Endothelial cell of umbilical vein (primary cell): ENCODE measurements around the gene TRIM47. TPM values are rescaled to one million over a fixed set of nuclear protein-coding genes. Genes with fewer than 3 reads are reported as not detected.

Experiments used
- BruUV-seq: library from RNA; stranded (reverse); fragments of 400-500 nt; replicated peaks from 2 replicates; lab custom pipeline; 2021; lab: Mats Ljungman, UMichigan
- CTCF ChIA-PET: fragments of 300-600, 350-600 bp; sonication (Branson Sonifier 250); formaldehyde crosslinking; loops from one replicate; lab custom pipeline; 2021; ENCODE audit warnings: antibody characterized with exemption, inconsistent platforms; lab: Charles Lee
- POLR2A ChIA-PET: fragments of 300-600, 350-600 bp; sonication (Branson Sonifier 250); formaldehyde crosslinking; loops from one replicate; lab custom pipeline; 2021; ENCODE audit warnings: antibody characterized with exemption, inconsistent platforms; lab: Charles Lee
- DNase-seq: peaks from one replicate; pipeline ENCODE4 v3.0.0-alpha.2; 2011; ENCODE audit warnings: low read depth, low spot score
- FAIRE-seq: peaks from 2 replicates; lab custom pipeline; 2011; peaks lifted over from hg19 to GRCh38; lab: Jason Lieb, UNC
- H2AFZ ChIP-seq: 2 replicates; pipeline ENCODE4 v1.6.0; 2012; ENCODE audit warnings: low read depth, low read length, control low read depth, inconsistent platforms
- H3K27ac ChIP-seq: 2 replicates; pipeline ENCODE4 v1.5.1; 2011; ENCODE audit warnings: low read depth, mild to moderate bottlenecking, control low read depth, low read length, moderate library complexity; ENCODE audit not compliant: insufficient read depth
- H3K27me3 ChIP-seq, 2 experiments: 2 replicates each; pipeline versions ENCODE4 v1.6.0 to v1.6.1; 2011; ENCODE audit warnings: low read length in 2 of 2, mixed read lengths in 1 of 2; ENCODE audit not compliant: control insufficient read depth in 2 of 2, insufficient read depth in 2 of 2
- H3K36me3 ChIP-seq, 2 experiments: 2 replicates in 1 of 2; 3 replicates in 1 of 2; pipeline ENCODE4 v1.5.1; 2011; ENCODE audit warnings: low read length in 2 of 2, mild to moderate bottlenecking in 1 of 2, moderate library complexity in 1 of 2; ENCODE audit not compliant: control insufficient read depth in 2 of 2, insufficient read depth in 2 of 2; ENCODE audit errors: extremely low read depth in 1 of 2
- H3K4me1 ChIP-seq: 3 replicates; pipeline ENCODE4 v1.5.1; 2011; ENCODE audit warnings: mild to moderate bottlenecking, low read length; ENCODE audit not compliant: control insufficient read depth, insufficient read depth; ENCODE audit errors: extremely low read depth
- H3K4me2 ChIP-seq: 2 replicates; pipeline ENCODE4 v1.6.1; 2011; ENCODE audit warnings: low read length, control low read depth, mixed read lengths; ENCODE audit not compliant: insufficient read depth
- H3K4me3 ChIP-seq, 3 experiments: fragments of 200-600 bp in 1 of 3; sonication (generic), shearing (Covaris generic) in 1 of 3; replicated peaks in 1 of 3; 2 replicates each; pipeline ENCODE4 v1.5.1; 2011 to 2016; ENCODE audit warnings: control low read depth in 3 of 3, low read length in 3 of 3, mild to moderate bottlenecking in 2 of 3, inconsistent platforms in 1 of 3, low read depth in 1 of 3, moderate library complexity in 1 of 3; ENCODE audit not compliant: insufficient read depth in 1 of 3
- H3K79me2 ChIP-seq: 2 replicates; pipeline ENCODE4 v1.6.0; 2012; ENCODE audit warnings: low read length, inconsistent platforms; ENCODE audit not compliant: control insufficient read depth, insufficient read depth
- H3K9ac ChIP-seq: replicated peaks from 2 replicates; pipeline ENCODE3; 2011; ENCODE audit warnings: low read length, control low read depth; ENCODE audit not compliant: insufficient read depth; ENCODE audit errors: extremely low read depth
- H3K9me1 ChIP-seq: replicated peaks from 3 replicates; pipeline ENCODE4 v1.6.0; 2011; ENCODE audit warnings: mild to moderate bottlenecking, low read length; ENCODE audit not compliant: control insufficient read depth, insufficient read depth; ENCODE audit errors: extremely low read depth
- H3K9me3 ChIP-seq: replicated peaks from 2 replicates; pipeline ENCODE4 v1.5.1; 2012; ENCODE audit warnings: low read length, inconsistent platforms; ENCODE audit not compliant: control insufficient read depth, insufficient read depth
- H4K20me1 ChIP-seq: replicated peaks from 2 replicates; pipeline ENCODE3; 2011; ENCODE audit warnings: mild to moderate bottlenecking, low read length; ENCODE audit not compliant: control insufficient read depth, insufficient read depth; ENCODE audit errors: extremely low read depth
- CTCF ChIP-seq, 2 donors: IDR thresholded peaks; 1 replicate in 1 of 2; 2 replicates in 1 of 2; pipeline ENCODE4 v1.5.1; 2011; ENCODE audit warnings: low read length in 2 of 2, mild to moderate bottlenecking in 2 of 2, moderate library complexity in 2 of 2, control low read depth in 1 of 2, inconsistent platforms in 1 of 2, low read depth in 1 of 2; ENCODE audit not compliant: insufficient read depth in 1 of 2; ENCODE audit errors: extremely low read depth in 1 of 2
- EZH2 ChIP-seq: IDR thresholded peaks from 2 replicates; pipeline ENCODE4 v1.6.1; 2012; ENCODE audit warnings: borderline replicate concordance, low read depth, mild to moderate bottlenecking, moderate library complexity, low read length, inconsistent platforms; ENCODE audit not compliant: severe bottlenecking
- FOS ChIP-seq: IDR thresholded peaks from 2 replicates; pipeline ENCODE4 v1.6.1; 2011; ENCODE audit warnings: mild to moderate bottlenecking, low read length, moderate library complexity, borderline replicate concordance; ENCODE audit not compliant: insufficient read depth
- GATA2 ChIP-seq: IDR thresholded peaks from 2 replicates; pipeline ENCODE4 v1.7.0; 2011; ENCODE audit warnings: low read depth, mild to moderate bottlenecking, moderate library complexity, mixed read lengths, low read length; ENCODE audit not compliant: insufficient read length, insufficient read depth
- JUN ChIP-seq: IDR thresholded peaks from 2 replicates; pipeline ENCODE4 v1.6.1; 2011; ENCODE audit warnings: borderline replicate concordance, low read depth; ENCODE audit not compliant: insufficient read length, insufficient read depth
- MAX ChIP-seq: IDR thresholded peaks from 2 replicates; pipeline ENCODE4 v1.6.1; 2011; ENCODE audit not compliant: insufficient read depth, insufficient read length
- MYC ChIP-seq: IDR thresholded peaks from one replicate; pipeline ENCODE4 v1.6.1; 2011; ENCODE audit warnings: mild to moderate bottlenecking, low read depth, low read length
- POLR2A ChIP-seq: IDR thresholded peaks from 2 replicates; pipeline ENCODE4 v1.6.1; 2012; ENCODE audit warnings: low read depth, mild to moderate bottlenecking, control low read depth, low read length
- POLR2AphosphoS5 ChIP-seq: IDR thresholded peaks from 2 replicates; pipeline ENCODE4 v1.6.1; 2012; ENCODE audit warnings: low read depth, mild to moderate bottlenecking, control low read depth, low read length, moderate library complexity; ENCODE audit not compliant: insufficient read depth
- dilution Hi-C: fragments of 300-500 bp; cut with MboI; formaldehyde crosslinking; loops from one replicate; pipeline ENCODE4 v1.15.0; 2019; ENCODE audit warnings: low sequenced_read_pairs; ENCODE audit not compliant: extremely low pct_ligation_motif_present
- intact Hi-C: fragments of 100-400 bp; cut with micrococcal nuclease; formaldehyde crosslinking; loops from one replicate; pipeline ENCODE4 v1.10.0; 2022
- polyA plus RNA-seq, 4 experiments: library from polyadenylated mRNA; depleted of rRNA in 3 of 4; stranded (reverse) in 3 of 4; unstranded in 1 of 4; fragments of >200 nt; gene quantifications; 2 replicates each; pipeline versions ENCODE4 v1.2.1 to v1.2.3, GENCODE V29; 2011 to 2012; ENCODE audit warnings: missing spikeins in 1 of 4
- total RNA-seq: library from RNA; stranded (reverse); gene quantifications from 2 replicates; pipeline ENCODE4 v1.2.3, GENCODE V29; 2021

The TRIM47 gene
- total and polyA plus RNA-seq, 2 donors (not counting 3 experiments of a cell fraction or from before 2014, with no cell fraction given): 67.7 to 75.1 TPM

GRCh38 chr17:75898791-75899190, 20.4 kb upstream of the TRIM47 start:
- POLR2A ChIA-PET: no interaction called here

More at GRCh38 chr17:75898791-75899190, 20.4 kb upstream of the TRIM47 start:
- Histone ChIP-seq H3K27me3 (no peaks in the 10 kb centered on the region), H3K36me3 (peaks cover 7 to 28% of the 10 kb centered on the region in 2 experiments), H3K9me3 (no peaks in the 10 kb centered on the region), H3K4me1 (peaks cover 20% of the 10 kb centered on the region), H3K9me1 (no peaks in the 10 kb centered on the region), H2AFZ (no peak overlapping the region), H3K4me3 (no peak overlapping the region), H4K20me1 (no peaks in the 10 kb centered on the region), H3K79me2 (peaks cover 22% of the 10 kb centered on the region), H3K9ac (no peak overlapping the region), H3K4me2 (no peak overlapping the region), H3K27ac (no peak overlapping the region)
- intact Hi-C loops: loop anchor here (5.0 kb wide), 1 partner anchor 121 kb away; a partner anchor contains a TSS
- no TSS peak for BruUV-seq
- dilution Hi-C loops: no loop called here
- no peak for FAIRE-seq
- DNase-seq: no peak
- CTCF ChIA-PET: interaction anchor here (1.1 to 1.7 kb wide), 2 partner anchors 21 to 108 kb away, joined by 3 to 4 read pairs; partner anchors contain the start of gene TRIM47
- TF ChIP-seq POLR2A (no peak), CTCF (IDR thresholded peaks at IDR 0.05; ENCODE audit: extremely low read depth in 1 of 2, insufficient read depth in 1 of 2, low read depth in 1 of 2, low read length in 2 of 2) (no peak), GATA2 (no peak), POLR2AphosphoS5 (no peak), MAX (no peak), EZH2 (no peak), MYC (no peak), FOS (no peak), JUN (no peak)
